Measurements from ENCODE around the gene CLDN9.

GRCh38 chr16:3026003-3026378, 13.3 kb downstream of the CLDN9 start:
- TF ChIP-seq CTCF (IDR thresholded peaks at IDR 0.05) (no peak), ZFX (IDR thresholded peaks at IDR 0.05; ENCODE audit: borderline replicate concordance) (no peak)
